Kasumi-1 (cell line): Measurements from ENCODE around the gene ALDH9A1.
"Not testable (repeated sequence)": the region's sequence is repeated elsewhere in the genome, so short reads cannot be mapped to it uniquely, and the experiment has no call there.

Source experiments
- DNase-seq, 2 experiments: peaks; one replicate each; lab custom pipeline; 2025; lab: John Stamatoyannopoulos, UW

ALDH9A1 gene

GRCh38 chr1:165686971-165687433 lies 11.4 kb downstream of the ALDH9A1 start:
- no peak for DNase-seq

DNA sequence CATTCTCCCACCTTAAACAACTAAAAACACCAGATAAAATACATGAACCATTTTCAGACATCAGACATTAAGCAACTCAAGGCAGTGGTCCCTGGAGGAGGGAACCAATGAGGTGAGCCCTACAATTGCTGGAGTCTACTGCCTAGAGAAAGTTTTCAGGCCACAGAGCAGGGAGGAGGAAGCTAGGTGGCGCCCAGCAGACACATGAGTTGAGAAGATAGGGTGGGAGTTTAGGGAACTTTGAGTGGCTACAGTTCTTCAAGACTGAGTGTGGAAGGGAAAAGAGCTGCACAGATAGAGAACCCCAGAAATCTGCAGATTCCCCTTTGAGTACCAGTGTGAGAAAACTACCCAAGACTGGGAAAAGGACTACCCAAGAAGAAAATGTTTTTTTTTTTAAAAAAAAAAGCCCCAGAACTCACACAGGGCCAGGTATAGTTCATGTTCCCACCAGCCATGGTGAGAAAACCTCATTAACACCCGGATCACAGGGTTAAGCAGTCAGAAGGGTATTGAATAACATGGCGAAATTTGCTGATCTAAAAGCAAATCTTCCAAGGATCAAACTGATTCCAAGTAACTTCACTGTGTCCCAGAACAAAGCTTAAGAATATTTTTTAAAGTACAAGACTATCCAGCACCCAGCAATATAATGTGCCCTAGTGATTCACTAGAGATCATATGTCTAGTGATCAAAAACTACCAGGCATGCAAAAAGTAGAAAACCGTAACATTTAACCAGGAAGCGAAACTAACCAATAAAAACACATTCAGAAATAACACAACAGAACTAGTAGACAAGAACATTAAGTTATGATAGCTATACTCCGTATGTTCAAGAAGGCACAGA lies 12.0 kb downstream of the ALDH9A1 start:
- DNase-seq: peak; percentile 51 to 68

GRCh38 chr1:165683848-165684485 lies 14.4 kb downstream of the ALDH9A1 start:
- no peak for DNase-seq

DNA sequence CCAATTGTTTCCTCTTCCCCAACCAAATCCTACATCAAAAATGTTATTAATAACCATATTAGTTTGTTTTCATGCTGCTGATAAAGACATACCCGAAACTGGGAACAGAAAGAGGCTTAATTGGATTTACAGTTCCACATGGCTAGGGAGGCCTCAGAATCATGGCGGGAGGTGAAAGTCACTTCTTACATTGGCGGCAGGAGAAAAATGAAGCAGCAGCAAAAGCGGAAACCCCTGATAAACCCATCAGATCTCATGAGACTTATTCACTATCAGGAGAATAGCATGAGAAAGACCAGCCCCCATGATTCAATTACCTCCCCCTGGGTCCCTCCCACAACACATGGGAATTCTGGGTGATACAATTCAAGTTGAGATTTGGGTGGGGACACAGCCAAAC lies 17.6 kb downstream of the ALDH9A1 start:
- DNase-seq: not testable (repeated sequence)

GRCh38 chr1:165680303-165680702 lies 18.1 kb downstream of the ALDH9A1 start:
- no peak for DNase-seq

GRCh38 chr1:165679282-165680036 lies 18.9 kb downstream of the ALDH9A1 start:
- no peak for DNase-seq

DNA sequence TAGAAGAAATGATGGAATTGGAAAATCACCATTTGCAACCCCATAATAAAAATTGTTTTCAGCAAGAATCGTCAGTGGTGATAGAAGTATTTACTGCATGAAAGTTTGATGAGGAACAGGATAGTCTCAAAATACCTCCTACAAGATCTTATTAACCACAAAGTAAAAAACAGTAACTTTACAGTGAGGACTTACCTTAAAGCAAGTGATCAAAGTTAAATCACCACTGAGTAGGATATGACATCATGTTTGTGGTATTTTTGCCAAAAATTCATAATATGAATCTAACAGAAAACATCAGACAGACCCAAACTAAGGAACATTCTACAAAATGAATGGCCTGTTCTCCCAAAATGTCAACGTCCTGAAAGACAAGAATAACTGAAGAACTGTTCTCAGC lies 19.9 kb downstream of the ALDH9A1 start:
- no peak for DNase-seq

DNA sequence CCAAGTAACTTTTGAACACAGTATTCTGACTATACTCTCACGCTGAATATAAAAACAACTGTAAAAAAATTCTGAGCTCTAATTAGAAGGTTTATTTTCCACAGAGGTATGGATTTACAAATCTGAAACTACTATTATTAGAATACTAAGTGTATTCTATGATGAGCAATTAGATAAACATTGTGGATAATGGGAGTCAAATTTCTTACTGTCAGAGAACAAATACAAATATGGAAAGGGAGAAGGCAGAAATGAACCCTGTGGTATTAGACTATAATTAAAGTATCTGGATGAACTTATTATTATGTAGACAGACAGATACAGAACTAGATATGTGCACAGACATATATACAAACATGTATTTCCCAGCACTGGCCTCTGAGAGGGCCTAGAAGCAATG lies 22.6 kb downstream of the ALDH9A1 start:
- no peak for DNase-seq

DNA sequence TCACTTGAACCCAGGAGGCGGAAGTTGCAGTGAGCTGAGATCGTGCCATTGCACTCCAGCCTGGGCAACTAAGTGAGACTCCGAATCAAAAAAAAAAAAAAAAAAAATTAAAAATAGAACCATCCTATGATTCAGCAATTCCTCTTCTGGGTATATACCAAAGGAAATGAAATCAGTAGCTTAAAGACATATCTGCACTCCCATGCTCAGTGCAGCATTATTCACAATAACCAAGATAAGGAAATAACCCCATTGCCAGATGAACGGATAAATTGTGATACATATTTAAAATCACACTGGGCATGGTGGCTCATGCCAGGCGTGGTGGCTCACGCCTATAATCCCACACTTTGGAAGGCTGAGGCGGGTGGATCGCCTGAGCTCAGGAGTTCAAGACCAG lies 23.8 kb downstream of the ALDH9A1 start:
- DNase-seq: no peak

- DNase-seq: no peak
These were observed 26.8 kb downstream of the ALDH9A1 start for GRCh38 chr1:165671526-165671925.

GRCh38 chr1:165668184-165668583 lies 30.2 kb downstream of the ALDH9A1 start:
- no peak for DNase-seq

- DNase-seq: peak in 1 of 2 experiments; percentile 3
These were observed 32.1 kb downstream of the ALDH9A1 start for GRCh38 chr1:165666152-165666825.

DNA sequence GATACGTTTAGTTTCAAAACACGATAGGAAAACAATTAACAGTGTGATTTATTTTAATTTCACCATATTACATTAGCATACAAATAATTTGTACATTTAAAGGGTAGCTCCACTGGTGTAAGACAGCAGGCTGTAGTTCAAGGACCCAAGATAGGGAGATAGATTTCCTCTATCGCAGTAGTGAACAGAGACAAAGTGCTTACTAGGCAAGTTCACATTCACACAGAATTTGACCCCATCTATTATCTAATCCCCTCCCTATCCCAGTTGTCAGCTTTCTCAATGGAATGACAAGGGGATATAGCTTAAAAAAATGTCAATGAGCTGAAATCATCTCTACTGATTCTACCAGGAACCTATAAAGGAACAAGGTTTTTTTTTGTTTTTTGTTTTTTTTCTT lies 36.2 kb downstream of the ALDH9A1 start:
- no peak for DNase-seq

DNA sequence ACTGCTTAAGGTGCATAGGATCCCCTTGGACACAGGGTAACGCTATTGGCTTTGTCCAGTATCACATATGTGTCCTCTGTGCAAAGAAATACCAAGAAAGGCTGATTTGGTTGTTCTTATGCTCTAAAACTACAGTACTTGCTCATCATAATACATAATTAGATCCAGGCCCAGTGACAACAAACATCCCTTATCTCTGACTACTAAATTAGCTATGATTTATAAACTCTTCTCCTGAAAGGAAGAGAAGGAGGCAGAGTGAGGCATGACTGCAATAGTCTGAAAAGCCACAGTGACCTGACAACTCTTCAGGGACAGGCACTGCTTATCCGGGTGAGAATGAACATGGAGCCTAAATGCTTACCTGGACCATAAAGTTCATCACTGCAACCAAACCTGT lies 36.7 kb downstream of the ALDH9A1 start:
- DNase-seq: no peak

DNA sequence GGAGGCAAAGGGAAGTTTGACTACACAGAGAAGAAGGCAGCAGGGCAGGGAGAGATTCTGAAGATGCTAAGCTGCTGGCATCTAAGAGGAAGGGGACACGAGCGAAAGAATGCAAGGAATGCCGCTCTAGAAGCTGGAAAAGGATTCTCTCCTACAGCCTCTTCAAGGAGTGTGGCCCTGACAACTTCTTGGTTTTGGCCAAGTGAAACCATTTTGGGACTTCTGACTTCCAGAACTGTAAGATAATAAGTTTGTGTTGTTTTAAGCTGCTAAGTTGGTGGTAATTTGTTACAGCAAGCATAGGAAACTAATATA lies 38.8 kb downstream of the ALDH9A1 start:
- no peak for DNase-seq

DNA sequence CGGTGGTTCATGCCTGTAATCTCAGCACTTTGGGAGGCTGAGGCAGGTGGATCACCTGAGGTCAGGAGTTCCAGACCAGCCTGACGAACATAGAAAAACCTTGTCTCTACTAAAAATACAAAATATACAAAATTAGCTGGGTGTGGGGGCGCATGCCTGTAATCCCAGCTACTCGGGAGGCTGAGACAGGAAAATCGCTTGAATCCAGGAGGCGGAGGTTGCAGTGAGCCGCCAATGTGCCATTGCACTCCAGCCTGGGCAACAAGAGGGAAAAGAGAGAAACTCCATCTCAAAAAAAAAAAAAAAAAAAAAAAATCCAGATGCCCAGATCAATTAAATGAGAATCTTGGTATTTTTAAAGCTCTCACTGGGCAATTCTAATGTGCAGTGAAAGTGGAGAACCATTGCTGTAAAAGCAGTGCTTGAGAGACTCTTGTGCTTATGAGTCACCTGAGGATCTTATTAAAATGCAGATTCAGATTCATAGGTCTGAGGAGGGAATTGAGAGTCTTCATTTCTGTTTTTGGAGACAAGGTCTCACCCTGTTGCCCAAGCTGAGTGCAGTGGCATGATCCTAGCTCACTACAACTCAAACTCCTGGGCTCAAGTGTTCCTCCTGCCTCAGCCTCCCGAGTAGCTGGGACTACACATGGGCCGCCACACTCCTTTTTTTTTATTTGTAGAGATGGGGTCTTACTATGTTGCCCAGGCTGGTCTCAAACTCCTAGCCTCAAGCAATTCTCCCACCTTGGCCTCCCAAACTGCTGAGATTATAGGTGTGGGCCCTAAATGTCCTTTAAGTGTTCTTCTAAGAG lies 39.4 kb downstream of the ALDH9A1 start:
- not testable (repeated sequence) for DNase-seq

DNA sequence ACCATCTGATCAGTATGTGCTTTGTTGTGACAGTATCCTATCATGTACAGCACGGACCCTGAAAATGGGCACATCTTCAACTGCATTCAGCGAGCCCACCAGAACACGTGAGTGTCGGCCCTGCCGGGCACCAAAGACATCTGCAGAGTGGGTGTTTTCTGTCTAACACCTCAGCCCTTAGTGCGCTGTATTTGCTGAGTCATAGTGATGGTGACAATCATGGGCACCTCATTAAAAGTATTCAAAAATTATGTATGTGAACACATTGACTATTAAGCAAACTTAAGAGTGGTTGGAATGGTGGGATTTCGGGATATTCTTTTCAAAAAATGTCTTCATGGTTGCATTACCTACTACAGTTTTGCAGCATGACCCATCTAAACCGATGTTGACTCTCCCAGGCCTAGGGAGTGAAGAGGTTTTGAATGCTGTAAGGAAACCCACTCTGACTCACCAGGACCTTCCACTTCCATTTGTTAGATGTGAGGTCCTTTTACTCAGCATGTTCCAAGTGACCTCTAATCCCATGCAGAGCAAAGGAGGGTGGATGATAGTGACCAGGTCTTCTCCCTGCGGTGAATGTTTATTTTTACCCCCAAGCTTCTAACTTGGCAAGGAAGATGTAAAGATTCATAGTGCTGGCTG lies 47.3 kb downstream of the ALDH9A1 start:
- no peak for DNase-seq

DNA sequence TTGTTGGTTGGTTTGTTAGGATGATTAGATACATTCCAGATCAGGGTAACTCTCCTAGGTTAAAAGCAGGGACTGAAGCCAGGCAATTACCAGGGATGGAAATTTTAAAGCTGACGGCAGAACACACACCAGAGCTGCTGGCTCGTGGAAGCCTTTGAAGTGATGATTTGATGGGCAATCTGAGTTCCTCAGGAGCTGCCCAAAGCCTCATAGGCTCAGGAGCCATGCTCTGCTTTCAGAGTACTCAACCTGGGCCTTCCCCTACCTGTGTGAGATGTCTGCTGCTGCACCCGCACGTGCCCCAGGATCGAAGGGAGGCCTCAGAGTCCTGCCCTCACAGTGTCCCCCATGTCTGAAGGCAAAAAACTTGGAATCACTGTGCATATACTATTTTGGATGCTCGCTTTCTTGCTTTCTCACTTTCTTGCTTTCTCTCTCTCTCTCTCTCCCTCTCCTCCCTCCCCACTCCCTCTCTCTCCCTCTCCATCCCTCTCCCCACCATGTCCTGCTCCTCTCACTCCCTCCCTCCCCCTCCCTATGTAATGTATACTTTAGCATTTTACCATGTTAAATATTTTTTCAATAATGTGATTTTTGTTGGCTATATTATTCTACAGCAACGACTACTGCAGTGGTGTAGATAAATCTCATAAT lies 49.3 kb downstream of the ALDH9A1 start:
- DNase-seq: no peak

DNA sequence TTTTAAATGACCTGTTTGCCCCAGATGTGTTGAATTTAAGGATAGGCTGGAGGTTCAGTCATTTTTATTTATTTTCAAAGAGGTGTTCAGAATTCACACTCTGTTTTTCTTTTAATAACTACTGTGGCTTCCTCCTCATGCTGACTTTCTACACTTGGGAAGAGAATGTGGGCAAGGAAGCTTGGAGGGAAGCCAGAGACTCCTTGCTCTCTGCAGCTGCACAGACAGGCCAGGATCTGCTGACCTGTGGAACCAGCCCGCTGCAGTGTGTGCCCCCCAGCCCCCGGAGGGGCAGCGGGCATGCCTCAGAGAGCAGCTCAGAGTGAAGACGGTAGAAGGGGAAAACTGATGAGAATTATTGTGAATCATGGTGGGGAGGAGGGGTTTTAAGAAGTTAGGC lies 50.4 kb downstream of the ALDH9A1 start:
- DNase-seq: no peak

DNA sequence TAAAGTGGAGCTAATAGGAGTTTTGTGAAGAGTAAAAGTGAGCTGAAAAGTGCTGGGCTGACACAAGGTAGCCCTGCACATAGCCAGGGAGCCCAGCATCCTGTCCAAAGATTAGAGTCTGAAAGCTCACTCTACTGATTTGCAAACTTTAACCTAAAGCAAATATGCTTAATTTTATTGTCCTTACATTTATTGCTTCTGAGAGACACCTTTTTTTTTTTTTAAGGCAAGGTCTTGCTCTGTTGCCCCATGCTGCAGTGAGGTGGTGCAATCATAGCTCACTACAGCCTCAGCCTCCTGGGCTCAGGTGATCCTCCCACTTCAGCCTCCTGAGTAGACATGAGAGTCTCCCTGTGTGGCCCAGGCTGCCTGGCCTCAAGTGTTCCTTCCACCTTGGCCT lies 50.8 kb downstream of the ALDH9A1 start:
- DNase-seq: no peak
